Activated B cell treated with CpG ODN at 0.5 μM for 24 hours (primary cell): ENCODE results near the gene AMER3. TPM values are rescaled to one million over a fixed set of nuclear protein-coding genes. Genes with fewer than 3 reads are reported as not detected.

Experiments used
- ATAC-seq: fragments of 200-7000 bp; cut with Tn5 transposase; one replicate; pipeline ENCODE4 v1.10.0; 2021; ENCODE audit warnings: low read depth, mild to moderate bottlenecking, moderate library complexity
- CTCF ChIA-PET: fragments of 350-600 bp; sonication (Branson Sonifier 250); formaldehyde crosslinking; loops from one replicate; lab custom pipeline; 2021; ENCODE audit warnings: antibody characterized with exemption; lab: Charles Lee
- POLR2A ChIA-PET: fragments of 350-600 bp; sonication (Branson Sonifier 250); formaldehyde crosslinking; loops from one replicate; lab custom pipeline; 2021; ENCODE audit warnings: antibody characterized with exemption; lab: Charles Lee
- DNase-seq: peaks from one replicate; pipeline ENCODE4 v3.0.0; 2022
- H3K27ac Mint-ChIP-seq: one replicate; pipeline ENCODE4 v1.8.0; 2020; ENCODE audit warnings: mixed read lengths
- H3K27me3 Mint-ChIP-seq: one replicate; pipeline ENCODE4 v1.8.0; 2021; ENCODE audit warnings: mixed read lengths
- H3K36me3 Mint-ChIP-seq: one replicate; pipeline ENCODE4 v1.8.0; 2021; ENCODE audit warnings: low read depth, mixed read lengths
- H3K4me1 Mint-ChIP-seq: one replicate; pipeline ENCODE4 v1.8.0; 2021; ENCODE audit warnings: mixed read lengths
- H3K4me3 Mint-ChIP-seq: one replicate; pipeline ENCODE4 v1.8.0; 2020; ENCODE audit warnings: mild to moderate bottlenecking, mixed read lengths
- H3K9me3 Mint-ChIP-seq: one replicate; pipeline ENCODE4 v1.8.0; 2020; ENCODE audit warnings: mixed read lengths
- CTCF ChIP-seq: fragments of 200-600 bp; IDR thresholded peaks from one replicate; pipeline ENCODE4 v1.8.0; 2022; ENCODE audit warnings: antibody characterized with exemption, mild to moderate bottlenecking
- intact Hi-C: fragments of 100-400 bp; cut with micrococcal nuclease; formaldehyde crosslinking; loops from one replicate; pipeline ENCODE4 v1.15.1; 2024
- total RNA-seq: library from RNA; stranded (reverse); gene quantifications from 2 replicates; pipeline ENCODE4 v1.2.3, GENCODE V29; 2022

Gene AMER3
- total RNA-seq, 1 donor from 2014 or later, result not detected

DNA sequence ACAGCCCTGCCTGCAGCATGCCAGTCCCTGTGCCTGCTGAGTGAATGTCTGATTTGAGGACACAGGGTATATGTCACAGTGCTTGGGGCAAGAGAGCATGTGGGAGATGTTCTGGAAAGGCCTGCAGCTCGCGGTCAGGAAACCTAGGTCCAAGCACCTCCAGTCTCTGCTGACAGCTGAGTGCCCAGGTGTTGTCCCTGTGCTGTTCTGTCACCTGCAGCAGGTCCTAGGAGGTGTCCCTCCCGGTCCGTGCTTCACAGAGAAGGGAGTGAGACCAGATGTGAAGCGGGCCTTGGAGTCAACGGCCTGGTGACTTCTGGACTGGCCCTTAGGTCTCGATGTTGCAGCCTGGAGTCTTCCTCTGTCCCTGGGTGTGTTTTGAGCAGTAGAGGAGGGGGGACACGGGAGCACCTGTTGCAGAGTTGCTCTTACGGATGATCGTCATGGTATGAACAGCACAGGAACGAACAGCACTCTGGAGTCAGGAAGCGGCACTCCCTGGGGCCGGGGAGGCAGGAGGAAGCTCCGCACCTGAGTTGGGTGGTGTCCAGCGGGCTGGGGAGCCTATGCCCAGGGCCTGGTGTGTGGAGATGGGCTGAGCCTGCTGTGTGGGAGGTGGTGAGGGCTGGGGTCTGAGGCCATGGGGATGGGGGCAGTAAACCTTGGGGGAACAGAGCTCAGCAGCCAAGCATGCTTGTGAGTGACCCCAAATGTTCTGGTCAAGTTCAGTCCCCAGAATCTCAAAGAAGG, 59.8 kb downstream of the AMER3 start:
- TF ChIP-seq CTCF, result no peak
- Mint-ChIP-seq H3K9me3 (peaks cover 3% of the 10 kb centered on the region), H3K27ac (no peak overlapping the region), H3K27me3 (peaks cover 8% of the 10 kb centered on the region), H3K4me3 (no peak overlapping the region), H3K4me1 (peaks cover 16% of the 10 kb centered on the region), H3K36me3 (no peaks in the 10 kb centered on the region)
- no peak for DNase-seq
- no peak for ATAC-seq
- intact Hi-C loops, result no loop called here
- CTCF ChIA-PET, result interaction anchor here (1.0 kb wide), 1 partner anchor 18 kb away, joined by 4 read pairs; no protein-coding TSS in a partner anchor
- POLR2A ChIA-PET, result interaction anchor here (0.5 kb wide), 1 partner anchor 41 kb away, joined by 3 read pairs; no protein-coding TSS in a partner anchor

Other genes with a start within 250 kb of the AMER3 start
- gene POTEI, start 246.2 kb upstream of the AMER3 start, total RNA-seq, result not detected in 2 replicates
- gene CFC1B, start 234.3 kb upstream of the AMER3 start, total RNA-seq, result not detected in 2 replicates
- not detected in 2 replicates for gene CFC1, start 156.0 kb upstream of the AMER3 start, total RNA-seq
- not detected in 2 replicates for gene POTEJ, start 144.1 kb upstream of the AMER3 start, total RNA-seq
- not detected in 2 replicates for gene GPR148, start 26.5 kb upstream of the AMER3 start, total RNA-seq
- 0.29 and 0.39 TPM in 2 replicates for gene ARHGEF4, start 81.4 kb downstream of the AMER3 start, total RNA-seq